OCI-LY3 (cell line): ENCODE data around the gene HIPK1.

Source experiments
- H2AFZ ChIP-seq: fragments of 200-600, 300-600 bp; shearing (Covaris generic); 2 replicates; pipeline ENCODE4 v1.6.0; 2014; ENCODE audit warnings: antibody characterized with exemption, low read depth, low read length
- H3K27ac ChIP-seq: fragments of 200-600, 300-600 bp; sonication (generic); 2 replicates; pipeline ENCODE4 v1.5.1; 2014; ENCODE audit warnings: mild to moderate bottlenecking, low read length, moderate library complexity, mixed read lengths
- H3K27me3 ChIP-seq: fragments of 200-600, 300-600 bp; sonication (generic); 2 replicates; pipeline ENCODE4 v1.6.1; 2014; ENCODE audit warnings: low read depth, low read length, mixed read lengths
- H3K36me3 ChIP-seq: fragments of 200-600, 300-600 bp; sonication (generic); replicated peaks from 2 replicates; pipeline ENCODE3; 2014; ENCODE audit warnings: low read depth, low read length, mixed read lengths
- H3K4me1 ChIP-seq: fragments of 300-600, 200-600 bp; sonication (generic); 2 replicates; pipeline ENCODE4 v1.6.1; 2014; ENCODE audit warnings: low read length, mixed read lengths
- H3K4me2 ChIP-seq: fragments of 200-600, 300-600 bp; sonication (generic); 2 replicates; pipeline ENCODE4 v1.6.1; 2014; ENCODE audit warnings: low read length, mixed read lengths
- H3K4me3 ChIP-seq: fragments of 300-600, 200-600 bp; sonication (generic); 2 replicates; pipeline ENCODE4 v1.5.1; 2014; ENCODE audit warnings: antibody characterized with exemption, mild to moderate bottlenecking, low read length, moderate library complexity
- H3K79me2 ChIP-seq: fragments of 300-600, 200-600 bp; shearing (Covaris generic); 2 replicates; pipeline ENCODE4 v1.6.1; 2014; ENCODE audit warnings: mild to moderate bottlenecking, low read length, mixed read lengths
- H3K9ac ChIP-seq: fragments of 300-600, 200-600 bp; shearing (Covaris generic); 2 replicates; pipeline ENCODE4 v1.6.0; 2014; ENCODE audit warnings: mild to moderate bottlenecking, low read length, moderate library complexity
- H3K9me3 ChIP-seq: fragments of 200-600, 300-600 bp; shearing (Covaris generic); 2 replicates; pipeline ENCODE4 v1.6.1; 2014; ENCODE audit warnings: low read length, mixed read lengths; ENCODE audit not compliant: insufficient read depth
- H4K20me1 ChIP-seq: fragments of 200-600, 300-600 bp; sonication (generic); 2 replicates; pipeline ENCODE4 v1.6.1; 2016; ENCODE audit warnings: low read length, mixed read lengths; ENCODE audit not compliant: insufficient read depth
- EZH2phosphoT487 ChIP-seq: fragments of 200-600 bp; shearing (Covaris generic); IDR thresholded peaks from 2 replicates; pipeline ENCODE4 v1.6.1; 2018; ENCODE audit warnings: antibody characterized with exemption, mixed run types, low read depth
- TF ChIP-seq, protein P1 (sequence below): fragments of 200-600, 300-600 bp; sonication (generic); IDR thresholded peaks from 2 replicates; pipeline ENCODE4 v1.5.1; 2014; ENCODE audit warnings: antibody characterized with exemption, low read length, low read depth

Gene HIPK1

DNA sequence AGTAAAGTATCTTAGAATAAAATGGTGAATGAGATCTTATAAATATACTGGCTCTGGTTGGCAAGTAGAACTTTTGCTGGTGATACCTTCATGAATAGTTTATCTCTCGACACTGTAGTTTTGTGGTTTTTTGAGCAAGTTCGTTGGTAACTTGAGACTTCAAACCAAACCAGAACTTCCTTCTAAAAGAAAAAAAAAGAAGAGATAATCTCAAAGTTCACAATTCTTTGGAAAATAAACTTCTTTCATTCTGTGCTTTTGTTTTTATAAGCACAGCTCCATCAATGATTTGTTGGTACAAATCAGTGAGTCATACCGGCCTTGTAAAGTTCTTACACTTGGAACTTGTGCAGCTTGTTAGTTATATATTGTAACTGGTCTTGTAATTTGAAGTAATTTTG, 2.3 kb downstream of the HIPK1 start:
- no peaks in the 10 kb centered on the region for H3K36me3 ChIP-seq
- 0 out of 2 replicates have a peak overlapping the region, but pooled peaks have one; percentile 77 for H3K9ac ChIP-seq
- TF ChIP-seq EZH2phosphoT487 = no peak
- no peak overlapping the region for H3K27ac ChIP-seq
- H3K4me1 ChIP-seq = peaks cover 20% of the 10 kb centered on the region
- peaks cover 70% of the 10 kb centered on the region for H3K79me2 ChIP-seq
- H3K9me3 ChIP-seq = no peaks in the 10 kb centered on the region
- H2AFZ ChIP-seq = no peak overlapping the region
- peak overlapping the region; percentile 92 for H3K4me2 ChIP-seq
- peak overlapping the region; percentile 98 for H3K4me3 ChIP-seq
- no peaks in the 10 kb centered on the region for H3K27me3 ChIP-seq
- H4K20me1 ChIP-seq = peaks cover 30% of the 10 kb centered on the region

DNA sequence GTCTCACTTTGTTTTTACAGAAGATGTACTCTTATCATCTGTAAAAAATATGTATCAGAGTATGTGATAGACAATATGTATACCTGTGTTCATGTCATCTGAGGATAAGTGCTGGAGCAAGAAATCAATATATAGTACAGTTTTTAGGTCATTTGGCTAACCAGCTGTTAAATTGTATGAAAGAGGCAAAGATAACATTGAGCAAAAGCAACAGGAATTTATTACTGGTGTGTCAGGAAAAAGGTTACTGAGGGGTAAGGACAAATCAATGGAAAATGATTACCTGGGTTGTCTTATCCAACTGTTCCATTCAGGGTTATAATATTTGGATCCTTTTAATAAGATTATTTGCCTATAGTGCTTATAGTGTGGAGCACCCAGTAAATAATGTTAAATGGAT, 4.9 kb downstream of the HIPK1 start:
- H3K9ac ChIP-seq = no peak overlapping the region
- H3K79me2 ChIP-seq = peaks cover 92% of the 10 kb centered on the region
- H3K9me3 ChIP-seq = no peaks in the 10 kb centered on the region
- H3K27ac ChIP-seq = no peak overlapping the region
- H3K4me3 ChIP-seq = no peak overlapping the region
- H2AFZ ChIP-seq = no peak overlapping the region
- H3K4me2 ChIP-seq = no peak overlapping the region
- TF ChIP-seq, protein P1, sequence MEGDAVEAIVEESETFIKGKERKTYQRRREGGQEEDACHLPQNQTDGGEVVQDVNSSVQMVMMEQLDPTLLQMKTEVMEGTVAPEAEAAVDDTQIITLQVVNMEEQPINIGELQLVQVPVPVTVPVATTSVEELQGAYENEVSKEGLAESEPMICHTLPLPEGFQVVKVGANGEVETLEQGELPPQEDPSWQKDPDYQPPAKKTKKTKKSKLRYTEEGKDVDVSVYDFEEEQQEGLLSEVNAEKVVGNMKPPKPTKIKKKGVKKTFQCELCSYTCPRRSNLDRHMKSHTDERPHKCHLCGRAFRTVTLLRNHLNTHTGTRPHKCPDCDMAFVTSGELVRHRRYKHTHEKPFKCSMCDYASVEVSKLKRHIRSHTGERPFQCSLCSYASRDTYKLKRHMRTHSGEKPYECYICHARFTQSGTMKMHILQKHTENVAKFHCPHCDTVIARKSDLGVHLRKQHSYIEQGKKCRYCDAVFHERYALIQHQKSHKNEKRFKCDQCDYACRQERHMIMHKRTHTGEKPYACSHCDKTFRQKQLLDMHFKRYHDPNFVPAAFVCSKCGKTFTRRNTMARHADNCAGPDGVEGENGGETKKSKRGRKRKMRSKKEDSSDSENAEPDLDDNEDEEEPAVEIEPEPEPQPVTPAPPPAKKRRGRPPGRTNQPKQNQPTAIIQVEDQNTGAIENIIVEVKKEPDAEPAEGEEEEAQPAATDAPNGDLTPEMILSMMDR = no peak
- TF ChIP-seq EZH2phosphoT487 = no peak
- H3K4me1 ChIP-seq = peaks cover 13% of the 10 kb centered on the region
- H3K36me3 ChIP-seq = no peaks in the 10 kb centered on the region
- no peaks in the 10 kb centered on the region for H3K27me3 ChIP-seq
- peaks cover 32% of the 10 kb centered on the region for H4K20me1 ChIP-seq

DNA sequence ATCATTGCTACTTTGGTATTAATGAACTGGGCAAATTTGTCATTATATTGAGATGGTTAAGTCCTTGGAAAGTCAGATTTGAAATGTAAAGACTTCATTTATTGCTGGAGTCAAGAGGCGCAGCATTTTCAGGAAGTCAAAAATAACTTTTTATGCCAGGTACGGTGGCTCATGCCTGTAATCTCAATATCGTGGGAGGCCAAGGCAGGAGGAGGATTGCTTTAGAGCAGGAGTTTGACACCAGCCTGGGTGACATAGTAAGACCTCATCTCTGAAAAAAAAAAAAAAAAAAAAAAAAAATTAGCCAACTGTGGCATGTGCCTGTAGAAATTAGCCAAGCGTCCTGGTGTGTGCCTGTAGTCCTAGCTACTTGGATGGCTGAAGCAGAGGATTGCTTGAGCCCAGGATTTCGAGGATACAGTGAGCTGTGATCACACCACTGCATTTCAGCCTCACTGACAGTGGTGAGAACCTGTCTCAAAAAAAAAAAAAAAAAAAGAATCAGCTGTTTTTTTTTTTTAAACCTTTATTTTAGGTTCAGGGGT, 5.5 kb downstream of the HIPK1 start:
- Histone ChIP-seq H3K4me2 (no peak overlapping the region), H3K27ac (no peak overlapping the region), H4K20me1 (peaks cover 32% of the 10 kb centered on the region)

GRCh38 chr1:113935176-113935575, 6.1 kb downstream of the HIPK1 start:
- H3K4me3 ChIP-seq = no peak overlapping the region
- TF ChIP-seq, protein P1 = no peak
- no peak for TF ChIP-seq EZH2phosphoT487
- no peaks in the 10 kb centered on the region for H3K9me3 ChIP-seq
- peaks cover 94% of the 10 kb centered on the region for H3K79me2 ChIP-seq
- peaks cover 13% of the 10 kb centered on the region for H3K4me1 ChIP-seq
- H3K36me3 ChIP-seq = no peaks in the 10 kb centered on the region
- H2AFZ ChIP-seq = no peak overlapping the region
- no peak overlapping the region for H3K9ac ChIP-seq
- no peaks in the 10 kb centered on the region for H3K27me3 ChIP-seq
- H3K4me2 ChIP-seq = no peak overlapping the region
- H3K27ac ChIP-seq = no peak overlapping the region
- peaks cover 31% of the 10 kb centered on the region for H4K20me1 ChIP-seq

More for the DNA sequence above, 5.5 kb downstream of the HIPK1 start:
- H3K9me3 ChIP-seq = no peaks in the 10 kb centered on the region
- no peak overlapping the region for H2AFZ ChIP-seq
- no peak for TF ChIP-seq EZH2phosphoT487
- TF ChIP-seq, protein P1 = no peak
- H3K4me1 ChIP-seq = peaks cover 13% of the 10 kb centered on the region
- H3K36me3 ChIP-seq = no peaks in the 10 kb centered on the region
- no peak overlapping the region for H3K4me3 ChIP-seq
- H3K9ac ChIP-seq = no peak overlapping the region
- peaks cover 97% of the 10 kb centered on the region for H3K79me2 ChIP-seq
- no peaks in the 10 kb centered on the region for H3K27me3 ChIP-seq
